ENCODE data around the gene AGTPBP1. TPM values are rescaled to one million over a fixed set of nuclear protein-coding genes. Genes with fewer than 3 reads are reported as not detected.

The AGTPBP1 gene
- total RNA-seq, 2 experiments from 2014 or later: 24.2 to 37.2 TPM

GRCh38 chr9:85536076-85536475 is 205.7 kb downstream of the AGTPBP1 start:
- Histone ChIP-seq H2AFZ (ENCODE audit: low read length) (no peak overlapping the region), H3K9me3 (ENCODE audit: low read length) (no peaks in the 10 kb centered on the region), H3K4me1 (ENCODE audit: insufficient read depth, low read length, poor library complexity, severe bottlenecking) (no peaks in the 10 kb centered on the region), H3K9me2 (ENCODE audit: insufficient read depth, low read length) (no peaks in the 10 kb centered on the region), H3K4me3 (ENCODE audit: low read depth, low read length, poor library complexity, severe bottlenecking) (no peak overlapping the region), H3K36me3 (ENCODE audit: insufficient read depth, low read length) (no peaks in the 10 kb centered on the region), H3K79me2 (ENCODE audit: insufficient read depth, low read depth, low read length) (no peaks in the 10 kb centered on the region), H3K27ac (ENCODE audit: low read depth, low read length, poor library complexity, severe bottlenecking) (no peak overlapping the region), H3K4me2 (ENCODE audit: low read length) (no peak overlapping the region), H4K20me1 (ENCODE audit: insufficient read depth, low read length) (no peaks in the 10 kb centered on the region)
- POLR2A ChIA-PET: interaction anchor here (0.9 kb wide), 1 partner anchor 21 kb away, joined by 5 read pairs; no protein-coding TSS in a partner anchor
- TF ChIP-seq CTCF (conservative IDR thresholded peaks at IDR 0.05; ENCODE audit: low read length) (no peak), EZH2phosphoT487 (IDR thresholded peaks at IDR 0.05; ENCODE audit: borderline replicate concordance, low read depth, low read length) (no peak)
- no TSS peak for BruUV-seq (replicated peaks)
- CTCF ChIA-PET (ENCODE audit: unreplicated experiment): no interaction called here
- no peak for DNase-seq (ENCODE audit: low spot score)
- intact Hi-C loops (cut with micrococcal nuclease; ENCODE audit: unreplicated experiment): no loop called here

GRCh38 chr9:85534340-85534739 is 207.4 kb downstream of the AGTPBP1 start:
- no TSS peak for BruUV-seq (replicated peaks)
- no peak overlapping the region for H3K4me2 ChIP-seq (ENCODE audit: low read length)
- H4K20me1 ChIP-seq (ENCODE audit: insufficient read depth, low read length): no peaks in the 10 kb centered on the region
- no peak overlapping the region for H3K27ac ChIP-seq (ENCODE audit: low read depth, low read length, poor library complexity, severe bottlenecking)
- POLR2A ChIA-PET: no interaction called here
- DNase-seq (ENCODE audit: low spot score): no peak
- no peak overlapping the region for H2AFZ ChIP-seq (ENCODE audit: low read length)
- no peak for TF ChIP-seq CTCF (conservative IDR thresholded peaks at IDR 0.05; ENCODE audit: low read length)
- no peak for TF ChIP-seq EZH2phosphoT487 (IDR thresholded peaks at IDR 0.05; ENCODE audit: borderline replicate concordance, low read depth, low read length)
- H3K4me1 ChIP-seq (ENCODE audit: insufficient read depth, low read length, poor library complexity, severe bottlenecking): no peaks in the 10 kb centered on the region
- H3K4me3 ChIP-seq (ENCODE audit: low read depth, low read length, poor library complexity, severe bottlenecking): no peak overlapping the region
- no peaks in the 10 kb centered on the region for H3K79me2 ChIP-seq (ENCODE audit: insufficient read depth, low read depth, low read length)
- H3K9me2 ChIP-seq (ENCODE audit: insufficient read depth, low read length): no peaks in the 10 kb centered on the region
- CTCF ChIA-PET (ENCODE audit: unreplicated experiment): no interaction called here
- H3K9me3 ChIP-seq (ENCODE audit: low read length): no peaks in the 10 kb centered on the region
- H3K36me3 ChIP-seq (ENCODE audit: insufficient read depth, low read length): no peaks in the 10 kb centered on the region
- intact Hi-C loops (cut with micrococcal nuclease; ENCODE audit: unreplicated experiment): no loop called here

- TF ChIP-seq CTCF (conservative IDR thresholded peaks at IDR 0.05; ENCODE audit: low read length): no peak
- no peak for TF ChIP-seq EZH2phosphoT487 (IDR thresholded peaks at IDR 0.05; ENCODE audit: borderline replicate concordance, low read depth, low read length)
- no peak for DNase-seq (ENCODE audit: low spot score)
- no peak overlapping the region for H3K27ac ChIP-seq (ENCODE audit: low read depth, low read length, poor library complexity, severe bottlenecking)
- H3K36me3 ChIP-seq (ENCODE audit: insufficient read depth, low read length): no peaks in the 10 kb centered on the region
- ChIA-PET POLR2A (no interaction called here), CTCF (ENCODE audit: unreplicated experiment) (no interaction called here)
- no peaks in the 10 kb centered on the region for H3K9me2 ChIP-seq (ENCODE audit: insufficient read depth, low read length)
- no peak overlapping the region for H3K4me3 ChIP-seq (ENCODE audit: low read depth, low read length, poor library complexity, severe bottlenecking)
- H4K20me1 ChIP-seq (ENCODE audit: insufficient read depth, low read length): no peaks in the 10 kb centered on the region
- no peak overlapping the region for H3K4me2 ChIP-seq (ENCODE audit: low read length)
- no peaks in the 10 kb centered on the region for H3K9me3 ChIP-seq (ENCODE audit: low read length)
- no TSS peak for BruUV-seq (replicated peaks)
- H3K79me2 ChIP-seq (ENCODE audit: insufficient read depth, low read depth, low read length): no peaks in the 10 kb centered on the region
- H3K4me1 ChIP-seq (ENCODE audit: insufficient read depth, low read length, poor library complexity, severe bottlenecking): no peaks in the 10 kb centered on the region
- intact Hi-C loops (cut with micrococcal nuclease; ENCODE audit: unreplicated experiment): no loop called here
- no peak overlapping the region for H2AFZ ChIP-seq (ENCODE audit: low read length)
Measured at GRCh38 chr9:85533538-85533937, 208.2 kb downstream of the AGTPBP1 start.
